ENCODE measurements around the gene FLII. TPM values are rescaled to one million over a fixed set of nuclear protein-coding genes. Genes with fewer than 3 reads are reported as not detected.

The FLII gene
- total RNA-seq, 1 donor from 2014 or later, result 203 TPM

- TF ChIP-seq CTCF (IDR thresholded peaks at IDR 0.05; ENCODE audit: partially characterized antibody, unreplicated experiment), result no peak
- peaks cover 16% of the 10 kb centered on the region for H3K27me3 Mint-ChIP-seq (ENCODE audit: unreplicated experiment)
- H3K36me3 Mint-ChIP-seq (ENCODE audit: unreplicated experiment), result no peaks in the 10 kb centered on the region
- peaks cover 7% of the 10 kb centered on the region for H3K4me1 Mint-ChIP-seq (ENCODE audit: low read depth, unreplicated experiment)
- DNase-seq, result no peak
- no peak overlapping the region for H3K4me3 Mint-ChIP-seq (ENCODE audit: unreplicated experiment)
- peaks cover 8% of the 10 kb centered on the region for H3K9me3 Mint-ChIP-seq (ENCODE audit: unreplicated experiment)
- no peak overlapping the region for H3K27ac Mint-ChIP-seq (ENCODE audit: unreplicated experiment)
Observed at GRCh38 chr17:18250259-18250658, 8.3 kb downstream of the FLII start.

GRCh38 chr17:18248811-18249210, 9.7 kb downstream of the FLII start:
- TF ChIP-seq CTCF (IDR thresholded peaks at IDR 0.05; ENCODE audit: partially characterized antibody, unreplicated experiment), result no peak
- H3K36me3 Mint-ChIP-seq (ENCODE audit: unreplicated experiment), result no peaks in the 10 kb centered on the region
- H3K27ac Mint-ChIP-seq (ENCODE audit: unreplicated experiment), result no peak overlapping the region
- peaks cover 8% of the 10 kb centered on the region for H3K9me3 Mint-ChIP-seq (ENCODE audit: unreplicated experiment)
- peaks cover 16% of the 10 kb centered on the region for H3K27me3 Mint-ChIP-seq (ENCODE audit: unreplicated experiment)
- DNase-seq, result no peak
- H3K4me3 Mint-ChIP-seq (ENCODE audit: unreplicated experiment), result no peak overlapping the region
- peaks cover 7% of the 10 kb centered on the region for H3K4me1 Mint-ChIP-seq (ENCODE audit: low read depth, unreplicated experiment)

- no peaks in the 10 kb centered on the region for H3K36me3 Mint-ChIP-seq (ENCODE audit: unreplicated experiment)
- peak overlapping the region; percentile 52 for H3K4me3 Mint-ChIP-seq (ENCODE audit: unreplicated experiment)
- peak; percentile 59 for TF ChIP-seq CTCF (IDR thresholded peaks at IDR 0.05; ENCODE audit: partially characterized antibody, unreplicated experiment)
- H3K9me3 Mint-ChIP-seq (ENCODE audit: unreplicated experiment), result peaks cover 8% of the 10 kb centered on the region
- peak overlapping the region; percentile 55 for H3K27ac Mint-ChIP-seq (ENCODE audit: unreplicated experiment)
- H3K27me3 Mint-ChIP-seq (ENCODE audit: unreplicated experiment), result peaks cover 18% of the 10 kb centered on the region
- peak; percentile 78 for DNase-seq
- peaks cover 7% of the 10 kb centered on the region for H3K4me1 Mint-ChIP-seq (ENCODE audit: low read depth, unreplicated experiment)
Observed at GRCh38 chr17:18248300-18248731, 10.2 kb downstream of the FLII start.

GRCh38 chr17:18247613-18248001, 10.9 kb downstream of the FLII start:
- Mint-ChIP-seq H3K27me3 (ENCODE audit: unreplicated experiment) (peaks cover 15% of the 10 kb centered on the region), H3K4me3 (ENCODE audit: unreplicated experiment) (peak overlapping the region; percentile 52), H3K36me3 (ENCODE audit: unreplicated experiment) (no peaks in the 10 kb centered on the region), H3K4me1 (ENCODE audit: low read depth, unreplicated experiment) (peaks cover 7% of the 10 kb centered on the region), H3K27ac (ENCODE audit: unreplicated experiment) (no peak overlapping the region), H3K9me3 (ENCODE audit: unreplicated experiment) (peaks cover 8% of the 10 kb centered on the region)
- TF ChIP-seq CTCF (IDR thresholded peaks at IDR 0.05; ENCODE audit: partially characterized antibody, unreplicated experiment), result no peak
- DNase-seq, result no peak

- DNase-seq, result peak; percentile 85
- Mint-ChIP-seq H3K27ac (ENCODE audit: unreplicated experiment) (peak overlapping the region; percentile 82), H3K9me3 (ENCODE audit: unreplicated experiment) (peaks cover 8% of the 10 kb centered on the region), H3K4me1 (ENCODE audit: low read depth, unreplicated experiment) (peaks cover 7% of the 10 kb centered on the region), H3K27me3 (ENCODE audit: unreplicated experiment) (peaks cover 15% of the 10 kb centered on the region), H3K4me3 (ENCODE audit: unreplicated experiment) (peak overlapping the region; percentile 76), H3K36me3 (ENCODE audit: unreplicated experiment) (no peaks in the 10 kb centered on the region)
- TF ChIP-seq CTCF (IDR thresholded peaks at IDR 0.05; ENCODE audit: partially characterized antibody, unreplicated experiment), result no peak
Observed at GRCh38 chr17:18246880-18247612, 11.5 kb downstream of the FLII start.
